ENCODE data around the gene RASSF5.

DNA sequence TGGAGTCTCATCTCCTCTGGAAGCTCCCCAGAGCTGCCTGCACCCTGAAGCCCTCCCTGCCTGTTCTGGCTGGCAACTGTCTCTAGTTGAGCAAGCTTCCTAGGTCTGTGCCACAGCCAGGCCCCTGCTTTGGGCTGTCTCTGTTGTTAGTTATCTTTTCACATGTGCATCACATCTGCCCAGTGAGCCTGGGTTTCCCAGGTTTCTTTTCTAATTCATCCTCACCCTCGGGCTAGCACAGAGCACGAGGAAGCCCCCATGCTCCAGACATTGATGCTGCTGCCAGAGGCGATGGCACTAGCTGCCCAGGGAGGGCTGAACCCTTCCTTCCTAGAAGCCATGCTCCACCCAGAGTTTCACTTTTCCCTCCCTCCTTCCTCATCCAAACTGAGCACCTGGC, 27.2 kb downstream of the RASSF5 start:
- TF ChIP-seq, protein P1, sequence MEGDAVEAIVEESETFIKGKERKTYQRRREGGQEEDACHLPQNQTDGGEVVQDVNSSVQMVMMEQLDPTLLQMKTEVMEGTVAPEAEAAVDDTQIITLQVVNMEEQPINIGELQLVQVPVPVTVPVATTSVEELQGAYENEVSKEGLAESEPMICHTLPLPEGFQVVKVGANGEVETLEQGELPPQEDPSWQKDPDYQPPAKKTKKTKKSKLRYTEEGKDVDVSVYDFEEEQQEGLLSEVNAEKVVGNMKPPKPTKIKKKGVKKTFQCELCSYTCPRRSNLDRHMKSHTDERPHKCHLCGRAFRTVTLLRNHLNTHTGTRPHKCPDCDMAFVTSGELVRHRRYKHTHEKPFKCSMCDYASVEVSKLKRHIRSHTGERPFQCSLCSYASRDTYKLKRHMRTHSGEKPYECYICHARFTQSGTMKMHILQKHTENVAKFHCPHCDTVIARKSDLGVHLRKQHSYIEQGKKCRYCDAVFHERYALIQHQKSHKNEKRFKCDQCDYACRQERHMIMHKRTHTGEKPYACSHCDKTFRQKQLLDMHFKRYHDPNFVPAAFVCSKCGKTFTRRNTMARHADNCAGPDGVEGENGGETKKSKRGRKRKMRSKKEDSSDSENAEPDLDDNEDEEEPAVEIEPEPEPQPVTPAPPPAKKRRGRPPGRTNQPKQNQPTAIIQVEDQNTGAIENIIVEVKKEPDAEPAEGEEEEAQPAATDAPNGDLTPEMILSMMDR (IDR thresholded peaks at IDR 0.05; ENCODE audit: low read depth, low read length, poor library complexity, severe bottlenecking) = no peak
- TF ChIP-seq EZH2phosphoT487 (IDR thresholded peaks at IDR 0.05; ENCODE audit: borderline replicate concordance, low read length) = no peak

All from DOHH2 (cell line).